Fibroblast of lung (primary cell): Measurements from ENCODE around the gene ADD3. TPM values are rescaled to one million over a fixed set of nuclear protein-coding genes. Genes with fewer than 3 reads are reported as not detected.

ENCODE experiments used
- DNase-seq, 2 donors: peaks; one replicate each; pipeline versions ENCODE4 v3.0.0 to v3.0.0-alpha.2; 2010; ENCODE audit warnings: low read depth in 2 of 2
- H2AFZ ChIP-seq: 2 replicates; pipeline ENCODE4 v1.5.1; 2012; ENCODE audit warnings: low read length, control low read depth, inconsistent platforms
- H3K27ac ChIP-seq: 2 replicates; pipeline ENCODE4 v1.5.1; 2011; ENCODE audit warnings: low read length, control low read depth; ENCODE audit not compliant: insufficient read depth
- H3K27me3 ChIP-seq: 2 replicates; pipeline ENCODE4 v1.5.1; 2011; ENCODE audit warnings: mild to moderate bottlenecking, low read length; ENCODE audit not compliant: control insufficient read depth, insufficient read depth
- H3K36me3 ChIP-seq: 2 replicates; pipeline ENCODE4 v1.5.1; 2011; ENCODE audit warnings: low read length; ENCODE audit not compliant: control insufficient read depth, insufficient read depth
- H3K4me1 ChIP-seq: 2 replicates; pipeline ENCODE4 v1.5.1; 2011; ENCODE audit warnings: low read length; ENCODE audit not compliant: control insufficient read depth, insufficient read depth; ENCODE audit errors: extremely low read depth
- H3K4me2 ChIP-seq: 2 replicates; pipeline ENCODE4 v1.5.1; 2011; ENCODE audit warnings: low read length, control low read depth; ENCODE audit not compliant: insufficient read depth; ENCODE audit errors: extremely low read depth
- H3K4me3 ChIP-seq, 4 experiments: fragments of 200-600 bp in 1 of 4; sonication (generic) in 1 of 4; replicated peaks in 1 of 4; 2 replicates each; pipeline ENCODE4 v1.5.1; 2011 to 2016; ENCODE audit warnings: low read length in 4 of 4, low read depth in 3 of 4, mild to moderate bottlenecking in 3 of 4, control low read depth in 2 of 4, inconsistent platforms in 1 of 4, mixed read lengths in 1 of 4; ENCODE audit not compliant: insufficient read depth in 1 of 4; ENCODE audit errors: control extremely low read depth in 1 of 4
- H3K79me2 ChIP-seq: 2 replicates; pipeline ENCODE4 v1.5.1; 2012; ENCODE audit warnings: mild to moderate bottlenecking, low read length, inconsistent platforms; ENCODE audit not compliant: control insufficient read depth, insufficient read depth
- H3K9ac ChIP-seq: 2 replicates; pipeline ENCODE4 v1.5.1; 2011; ENCODE audit warnings: mild to moderate bottlenecking, low read length, control low read depth; ENCODE audit not compliant: insufficient read depth
- H3K9me3 ChIP-seq: 2 replicates; pipeline ENCODE4 v1.5.1; 2012; ENCODE audit warnings: low read depth, low read length; ENCODE audit not compliant: control insufficient read depth, insufficient read depth
- H4K20me1 ChIP-seq: 2 replicates; pipeline ENCODE4 v1.5.1; 2011; ENCODE audit warnings: low read length; ENCODE audit not compliant: control insufficient read depth, insufficient read depth; ENCODE audit errors: extremely low read depth
- CTCF ChIP-seq, 2 donors: IDR thresholded peaks in 1 of 2; conservative IDR thresholded peaks in 1 of 2; 1 replicate in 1 of 2; 2 replicates in 1 of 2; pipeline ENCODE4 v1.5.1; 2011 to 2012; ENCODE audit warnings: low read length in 2 of 2, control low read depth in 1 of 2, inconsistent platforms in 1 of 2, low read depth in 1 of 2, mild to moderate bottlenecking in 1 of 2
- EZH2 ChIP-seq: IDR thresholded peaks from 2 replicates; pipeline ENCODE4 v1.5.1; 2012; ENCODE audit warnings: low read length, control low read depth, mild to moderate bottlenecking; ENCODE audit errors: missing control alignments
- polyA minus RNA-seq: library from RNA; depleted of rRNA, polyadenylated mRNA; stranded (reverse); fragments of >200 nt; gene quantifications from 2 replicates; pipeline ENCODE4 v1.2.3, GENCODE V29; 2011; ENCODE audit warnings: low replicate concordance
- polyA plus RNA-seq, 2 donors: library from polyadenylated mRNA; depleted of rRNA in 1 of 2; stranded (reverse) in 1 of 2; unstranded in 1 of 2; fragments of >200 nt; gene quantifications; 2 replicates each; pipeline ENCODE4 v1.2.1, GENCODE V29; 2011 to 2012; ENCODE audit warnings: missing spikeins in 1 of 2
- total RNA-seq: library from RNA; depleted of rRNA; stranded (reverse); fragments of >200 nt; gene quantifications from 2 replicates; pipeline ENCODE4 v1.2.1, GENCODE V29; 2014

ADD3 gene
- total RNA-seq, result 93.0 and 114 TPM in 2 replicates
- polyA plus RNA-seq, result 213 and 416 TPM in 2 replicates
- polyA plus RNA-seq (2012), result 55.8 and 93.0 TPM in 2 replicates
- 37.9 and 48.3 TPM in 2 replicates for polyA minus RNA-seq

- H3K79me2 ChIP-seq, result peaks cover 50% of the 10 kb centered on the region
- peak; percentile 91 to 95 for DNase-seq
- H4K20me1 ChIP-seq, result no peaks in the 10 kb centered on the region
- H3K27ac ChIP-seq, result peak within 1 kb of the TSS; percentile 89
- H3K27me3 ChIP-seq, result no peaks in the 10 kb centered on the region
- no peaks in the 10 kb centered on the region for H3K9me3 ChIP-seq
- H2AFZ ChIP-seq, result peak within 1 kb of the TSS; percentile 32
- H3K36me3 ChIP-seq, result no peaks in the 10 kb centered on the region
- peaks cover 4% of the 10 kb centered on the region for H3K4me1 ChIP-seq
- H3K4me2 ChIP-seq, result peak within 1 kb of the TSS; percentile 99
- peak within 1 kb of the TSS; percentile 75 to 94 (median 79) for H3K4me3 ChIP-seq
- H3K9ac ChIP-seq, result peak within 1 kb of the TSS; percentile 80
- TF ChIP-seq CTCF (conservative IDR thresholded peaks at IDR 0.05 in 1 of 2, IDR thresholded peaks at IDR 0.05 in 1 of 2; ENCODE audit: low read depth in 1 of 2, low read length in 2 of 2), result no peak
- TF ChIP-seq EZH2, result no peak
These were observed at the start of gene ADD3 for GRCh38 chr10:110007701-110008517. Gene ADD3, plus strand, starts transcription at chr10:110007984. Its CDS starts 92,670 bp downstream, at chr10:110100654.

- no peaks in the 10 kb centered on the region for H3K36me3 ChIP-seq
- no peak overlapping the region for H3K9ac ChIP-seq
- no peaks in the 10 kb centered on the region for H3K9me3 ChIP-seq
- H3K27me3 ChIP-seq, result no peaks in the 10 kb centered on the region
- H4K20me1 ChIP-seq, result no peaks in the 10 kb centered on the region
- no peak overlapping the region for H2AFZ ChIP-seq
- no peak overlapping the region for H3K4me2 ChIP-seq
- H3K4me3 ChIP-seq, result no peak overlapping the region
- H3K27ac ChIP-seq, result no peak overlapping the region
- H3K79me2 ChIP-seq, result no peaks in the 10 kb centered on the region
- no peak for DNase-seq
- peaks cover 10% of the 10 kb centered on the region for H3K4me1 ChIP-seq
- no peak for TF ChIP-seq CTCF (conservative IDR thresholded peaks at IDR 0.05 in 1 of 2, IDR thresholded peaks at IDR 0.05 in 1 of 2; ENCODE audit: low read depth in 1 of 2, low read length in 2 of 2)
- TF ChIP-seq EZH2, result no peak
These were observed 49.7 kb upstream of the ADD3 start for GRCh38 chr10:109958059-109958458.

- Histone ChIP-seq H3K79me2 (no peaks in the 10 kb centered on the region), H3K9ac (no peak overlapping the region), H3K27me3 (no peaks in the 10 kb centered on the region), H2AFZ (no peak overlapping the region), H3K9me3 (no peaks in the 10 kb centered on the region), H3K36me3 (no peaks in the 10 kb centered on the region), H3K27ac (no peak overlapping the region), H3K4me2 (no peak overlapping the region), H3K4me1 (peaks cover 10% of the 10 kb centered on the region), H4K20me1 (no peaks in the 10 kb centered on the region), H3K4me3 (no peak overlapping the region)
- no peak for TF ChIP-seq EZH2
- TF ChIP-seq CTCF (conservative IDR thresholded peaks at IDR 0.05 in 1 of 2, IDR thresholded peaks at IDR 0.05 in 1 of 2; ENCODE audit: low read depth in 1 of 2, low read length in 2 of 2), result no peak
- peak in 1 of 2 donors; percentile 64 for DNase-seq
These were observed 48.3 kb upstream of the ADD3 start for GRCh38 chr10:109959259-109960145.
